BJ (cell line): ENCODE measurements around the gene MTHFD1. TPM values are rescaled to one million over a fixed set of nuclear protein-coding genes. Genes with fewer than 3 reads are reported as not detected.
"Not testable (repeated sequence)": the region's sequence is repeated elsewhere in the genome, so short reads cannot be mapped to it uniquely, and the experiment has no call there.

Experiments used
- CTCF ChIA-PET: fragments of 350-600 bp; formaldehyde crosslinking; extraction: SDS; loops from one replicate; lab custom pipeline; 2021; ENCODE audit warnings: antibody characterized with exemption, inconsistent platforms; lab: Yijun Ruan, JAX
- POLR2A ChIA-PET: fragments of 300-600 bp; sonication (Branson Sonifier 250); formaldehyde crosslinking; extraction: SDS; loops from one replicate; lab custom pipeline; 2021; ENCODE audit warnings: antibody characterized with exemption; lab: Charles Lee
- DNase-seq: peaks from one replicate; pipeline ENCODE4 v3.0.0-alpha.2; 2011; ENCODE audit warnings: low read depth
- H3K27me3 ChIP-seq: 2 replicates; pipeline ENCODE4 v1.6.0; 2011; ENCODE audit warnings: low read length; ENCODE audit not compliant: control insufficient read depth, insufficient read depth
- H3K36me3 ChIP-seq: 2 replicates; pipeline ENCODE4 v1.5.1; 2011; ENCODE audit warnings: low read length; ENCODE audit not compliant: control insufficient read depth, insufficient read depth
- H3K4me3 ChIP-seq: 2 replicates; pipeline ENCODE4 v1.5.1; 2011; ENCODE audit warnings: low read depth, mild to moderate bottlenecking, control low read depth, low read length
- CTCF ChIP-seq: IDR thresholded peaks from 2 replicates; pipeline ENCODE4 v1.5.1; 2011; ENCODE audit warnings: low read depth, mild to moderate bottlenecking, control low read depth, inconsistent platforms, low read length, moderate library complexity; ENCODE audit not compliant: insufficient read depth
- polyA plus RNA-seq: library from polyadenylated mRNA; depleted of rRNA; stranded (reverse); fragments of >200 nt; gene quantifications from 2 replicates; pipeline ENCODE4 v1.2.3, GENCODE V29; 2011

Gene MTHFD1
- polyA plus RNA-seq, 1 experiment = 30.9 TPM

- DNase-seq = no peak
- H3K4me3 ChIP-seq = peak overlapping the region; percentile 68
- TF ChIP-seq CTCF = no peak
- ChIA-PET POLR2A (interaction anchor here (0.5 to 0.6 kb wide), 3 partner anchors 15 to 530 kb away, joined by 3 to 4 read pairs (median 4); no protein-coding TSS in a partner anchor), CTCF (interaction anchor here (0.8 to 1.7 kb wide), 4 partner anchors 21 to 78 kb away, joined by 3 to 6 read pairs (median 4); partner anchors contain the start of gene AKAP5)
- no peaks in the 10 kb centered on the region for H3K27me3 ChIP-seq
- no peaks in the 10 kb centered on the region for H3K36me3 ChIP-seq
Observed at GRCh38 chr14:64387232-64387781, 846 bp upstream of the MTHFD1 start.

GRCh38 chr14:64388533-64389285 is 556 bp downstream of the MTHFD1 start:
- H3K4me3 ChIP-seq = peak overlapping the region; percentile 68
- ChIA-PET POLR2A (no interaction called here), CTCF (interaction anchor here (0.7 to 1.1 kb wide), 3 partner anchors 41 to 481 kb away, joined by 3 to 4 read pairs (median 3); partner anchors contain the start of gene ZBTB25)
- H3K27me3 ChIP-seq = no peaks in the 10 kb centered on the region
- no peak for DNase-seq
- TF ChIP-seq CTCF = no peak
- H3K36me3 ChIP-seq = no peaks in the 10 kb centered on the region

GRCh38 chr14:64391113-64391725 is 3.1 kb downstream of the MTHFD1 start:
- Histone ChIP-seq H3K4me3 (no peak overlapping the region), H3K27me3 (no peaks in the 10 kb centered on the region), H3K36me3 (no peaks in the 10 kb centered on the region)
- CTCF ChIA-PET = interaction anchor here (0.6 to 1.1 kb wide), 7 partner anchors 9 to 269 kb away, joined by 3 to 4 read pairs (median 3); no protein-coding TSS in a partner anchor
- TF ChIP-seq CTCF = no peak
- POLR2A ChIA-PET = no interaction called here
- DNase-seq = no peak

- no peak for DNase-seq
- Histone ChIP-seq H3K27me3 (no peaks in the 10 kb centered on the region), H3K4me3 (no peak overlapping the region), H3K36me3 (no peaks in the 10 kb centered on the region)
- TF ChIP-seq CTCF = no peak
- CTCF ChIA-PET = interaction anchor here (0.6 to 1.1 kb wide), 6 partner anchors 8 to 268 kb away, joined by 3 read pairs; no protein-coding TSS in a partner anchor
- POLR2A ChIA-PET = no interaction called here
Observed at GRCh38 chr14:64391986-64392385, 3.8 kb downstream of the MTHFD1 start.

GRCh38 chr14:64393189-64393726 is 5.1 kb downstream of the MTHFD1 start:
- H3K36me3 ChIP-seq, POLR2A ChIA-PET, DNase-seq, H3K4me3 ChIP-seq, H3K27me3 ChIP-seq: not testable (repeated sequence)
- CTCF ChIA-PET = interaction anchor here (0.7 to 1.1 kb wide), 3 partner anchors 27 to 675 kb away, joined by 3 to 5 read pairs (median 4); no protein-coding TSS in a partner anchor
